ENCODE data around the gene EEF1A2.

Gene EEF1A2

DNA sequence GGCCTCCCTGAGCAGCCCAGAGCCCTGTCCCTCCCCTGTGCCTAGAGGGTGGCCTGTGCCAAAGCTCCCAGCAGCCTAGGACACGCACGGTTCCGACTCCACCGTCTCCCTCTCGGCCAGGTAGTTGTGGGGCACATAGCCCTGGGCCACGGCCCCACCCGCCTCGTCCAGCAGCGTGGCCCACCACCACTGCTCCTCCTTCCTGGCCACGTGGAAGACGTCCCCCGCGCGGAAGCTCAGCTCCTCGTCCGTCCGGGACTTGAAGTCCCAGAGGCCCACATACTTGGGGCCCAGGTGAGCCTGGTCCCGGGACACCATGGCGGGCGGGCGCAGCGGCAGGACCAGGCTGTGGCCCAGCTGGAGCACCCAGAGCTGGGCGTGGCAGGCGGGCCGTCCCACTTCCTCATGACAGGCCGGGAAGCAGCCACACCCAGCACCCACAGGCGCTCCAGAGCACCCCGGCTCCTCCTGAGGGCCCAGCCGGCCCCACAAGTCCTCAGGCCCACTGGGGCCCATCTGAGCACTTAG lies 38.2 kb upstream of the EEF1A2 start, which contains the start of gene PTK6:
Gene PTK6 (minus strand): TSS at position 380 of the 528 bp plus-strand sequence. CDS start 62 bp downstream, at position 318.
- DNase-seq (ENCODE audit: low read depth in 2 of 2): peak; percentile 42 to 44

DNA sequence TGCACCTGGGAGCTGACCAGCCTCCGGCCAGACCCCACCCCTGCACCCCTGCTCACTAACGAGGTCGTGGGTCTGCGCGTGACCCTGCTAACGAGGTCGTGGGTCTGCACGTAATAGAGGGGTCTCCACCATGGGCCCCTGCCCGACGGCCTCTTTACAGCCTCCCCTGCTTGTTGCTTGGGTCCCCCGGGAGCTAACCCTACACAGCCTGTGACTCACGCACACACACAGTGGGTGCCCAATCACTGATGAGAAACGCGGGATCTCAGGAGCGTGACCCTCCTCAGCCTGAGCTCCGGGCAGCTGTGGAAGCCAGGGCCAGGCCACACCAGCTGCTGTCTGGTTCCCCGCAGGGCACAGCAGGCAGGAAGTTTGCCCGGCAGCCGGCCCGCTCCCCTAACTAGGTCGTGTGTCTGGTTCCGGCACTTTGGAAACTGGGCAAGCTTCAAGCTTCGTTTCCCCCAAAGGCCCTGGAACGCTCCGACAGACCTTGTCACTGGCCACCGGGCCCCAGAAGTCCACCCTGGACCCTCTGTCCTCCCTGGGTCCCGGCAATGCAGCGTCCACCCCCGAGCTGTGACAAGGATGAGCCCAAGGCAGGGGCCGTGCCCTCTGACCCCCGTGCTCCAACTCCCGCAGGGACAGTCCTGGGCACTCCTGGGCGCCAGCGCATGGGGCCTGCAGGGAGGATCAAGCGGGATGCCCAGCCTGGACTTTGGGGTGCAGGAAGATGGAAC lies 37.5 kb upstream of the EEF1A2 start:
- DNase-seq (ENCODE audit: low read depth in 2 of 2): no peak

DNA sequence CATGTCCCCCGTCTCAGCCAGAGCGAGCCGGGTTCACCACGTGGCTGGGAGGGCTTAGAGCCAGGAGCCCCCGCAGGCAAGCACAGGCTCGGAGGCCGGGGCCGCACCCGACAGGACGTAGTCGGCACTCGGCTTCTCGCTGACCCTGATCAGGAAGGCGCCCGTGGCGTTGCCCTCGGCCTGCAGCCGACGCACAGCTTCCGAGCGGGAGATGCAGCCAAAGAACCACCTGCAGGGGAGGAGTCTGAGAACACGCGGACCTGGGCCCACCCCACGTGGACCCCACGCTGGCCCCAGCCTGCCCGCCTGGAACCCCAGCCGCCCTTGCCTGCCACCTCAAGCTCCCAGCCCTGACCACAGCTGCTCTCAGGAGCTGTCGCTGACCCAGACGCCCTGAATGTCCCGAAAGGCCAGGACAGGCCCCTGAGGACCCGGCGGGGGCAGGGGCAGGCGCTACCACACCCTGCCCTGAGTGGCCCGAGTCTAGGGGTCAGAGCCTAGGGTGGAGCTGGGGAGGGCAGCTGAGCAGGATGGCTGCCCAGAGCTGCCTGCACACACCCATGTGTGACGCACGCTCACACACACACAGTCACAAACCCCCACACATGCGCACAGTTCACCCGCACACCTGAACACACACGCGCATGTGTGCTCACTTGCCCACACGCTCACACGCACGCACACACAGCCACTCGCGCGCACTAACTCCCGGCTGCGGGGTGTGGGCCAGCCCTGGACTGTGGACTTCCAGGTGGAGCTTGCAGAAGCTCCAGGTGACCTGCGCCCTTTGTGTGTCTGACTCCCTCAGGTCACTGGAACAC lies 36.2 kb upstream of the EEF1A2 start:
- DNase-seq (ENCODE audit: low read depth in 2 of 2): no peak

DNA sequence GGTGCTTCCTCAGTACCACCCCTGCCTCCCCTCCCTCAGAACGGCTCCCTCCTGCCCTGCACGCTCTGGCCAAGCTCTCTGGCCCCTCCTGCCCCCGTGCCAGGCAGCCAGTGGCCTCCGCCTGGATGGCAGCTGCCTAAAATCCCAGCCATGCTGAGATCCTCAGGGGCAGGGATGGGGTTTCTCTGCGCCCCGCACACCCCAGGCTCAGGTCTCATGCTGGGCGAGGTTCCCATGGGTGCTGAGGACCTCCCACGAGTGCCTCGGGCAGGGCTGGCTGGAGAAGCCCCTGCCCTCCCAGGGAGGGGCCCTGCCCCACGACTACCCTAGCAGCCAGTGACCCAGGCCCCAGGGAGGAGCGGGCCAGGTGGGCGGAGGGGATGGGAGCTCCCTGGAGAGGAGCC lies 35.5 kb upstream of the EEF1A2 start:
- DNase-seq (ENCODE audit: low read depth in 2 of 2): no peak

DNA sequence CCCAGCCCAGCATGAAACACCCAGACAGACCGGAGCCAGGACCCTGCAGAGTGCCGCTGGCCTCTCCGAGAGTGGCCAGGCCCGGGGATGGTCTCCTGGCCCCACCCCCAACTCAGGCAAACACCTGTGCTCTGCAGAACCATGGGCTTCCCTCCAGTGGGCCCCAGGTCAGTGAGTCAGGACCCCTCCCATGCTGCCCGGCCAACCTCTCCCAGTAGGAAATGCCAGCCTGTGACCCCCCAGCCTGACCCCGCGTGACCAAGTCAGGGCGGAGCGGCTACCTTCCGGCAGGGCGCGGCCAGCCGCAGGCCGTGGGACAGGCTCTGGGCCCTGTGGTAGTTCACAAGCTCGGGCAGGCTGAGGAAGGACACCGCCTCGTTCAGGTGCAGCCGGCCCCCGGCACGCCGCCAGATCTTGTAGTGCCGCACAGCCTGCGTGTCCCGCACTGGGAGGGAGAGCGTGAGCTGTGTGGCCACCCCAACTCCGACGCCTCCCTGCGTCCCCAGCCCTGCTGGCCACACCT lies 35.0 kb upstream of the EEF1A2 start:
- no peak for DNase-seq (ENCODE audit: low read depth in 2 of 2)

DNA sequence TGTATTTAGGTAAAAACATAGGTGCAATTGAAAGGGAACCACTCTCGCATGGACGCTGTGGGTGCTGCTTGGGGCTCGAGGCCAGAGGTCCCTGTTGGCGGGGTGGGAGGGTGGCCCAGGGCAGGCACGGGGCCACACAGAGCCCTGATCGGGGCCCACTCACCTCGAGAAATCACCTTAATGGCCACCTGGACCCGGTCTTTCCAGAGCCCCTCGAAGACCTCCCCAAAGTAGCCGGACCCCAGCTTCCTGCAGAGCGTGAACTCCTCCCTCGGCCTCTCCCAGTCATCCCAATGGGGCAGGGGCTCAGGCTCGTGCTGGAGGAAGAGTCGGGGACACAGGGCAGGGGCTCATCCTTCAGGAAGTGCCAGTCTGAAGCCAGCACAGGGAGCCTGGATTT lies 34.5 kb upstream of the EEF1A2 start:
- DNase-seq (ENCODE audit: low read depth in 2 of 2): no peak

GRCh38 chr20:63532449-63532971 lies 33.6 kb upstream of the EEF1A2 start:
- DNase-seq (ENCODE audit: low read depth in 2 of 2): no peak

DNA sequence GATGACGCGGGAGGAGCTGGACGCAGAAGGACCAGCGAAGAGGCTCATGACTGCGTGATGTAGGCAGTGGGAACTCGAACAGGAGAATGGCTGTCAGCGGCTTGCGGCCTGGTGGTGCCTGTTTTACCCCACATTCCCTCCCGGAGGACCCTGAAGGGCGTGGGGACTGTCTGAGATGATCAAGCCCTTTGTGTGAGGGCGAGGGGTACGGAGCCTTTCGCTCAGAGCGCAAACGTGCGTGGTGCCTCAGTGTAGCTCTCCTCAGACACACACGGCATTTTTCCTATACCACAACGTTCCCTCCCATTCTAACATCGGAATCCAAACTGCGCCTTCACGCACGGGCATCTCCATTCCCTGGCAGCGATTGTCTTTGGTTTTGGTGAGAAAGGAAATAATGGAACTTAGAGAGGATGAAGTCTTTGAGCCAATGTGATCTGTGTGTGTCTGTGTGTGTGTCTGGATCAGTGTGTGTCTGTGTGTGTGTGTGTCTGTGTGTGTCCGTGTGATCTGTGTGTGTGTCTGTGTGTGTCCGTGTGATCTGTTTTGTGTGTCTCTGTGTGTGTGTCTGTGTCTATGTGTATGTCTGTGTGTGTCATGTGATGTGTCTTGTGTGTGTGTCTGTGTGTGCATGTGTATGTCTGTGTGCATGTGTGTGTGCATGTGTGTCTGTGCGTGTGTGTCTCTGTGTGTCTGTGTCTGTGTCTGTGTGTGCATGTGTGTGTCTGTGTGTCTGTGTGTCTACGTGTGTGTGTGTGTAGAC lies 33.0 kb upstream of the EEF1A2 start:
- no peak for DNase-seq (ENCODE audit: low read depth in 2 of 2)

DNA sequence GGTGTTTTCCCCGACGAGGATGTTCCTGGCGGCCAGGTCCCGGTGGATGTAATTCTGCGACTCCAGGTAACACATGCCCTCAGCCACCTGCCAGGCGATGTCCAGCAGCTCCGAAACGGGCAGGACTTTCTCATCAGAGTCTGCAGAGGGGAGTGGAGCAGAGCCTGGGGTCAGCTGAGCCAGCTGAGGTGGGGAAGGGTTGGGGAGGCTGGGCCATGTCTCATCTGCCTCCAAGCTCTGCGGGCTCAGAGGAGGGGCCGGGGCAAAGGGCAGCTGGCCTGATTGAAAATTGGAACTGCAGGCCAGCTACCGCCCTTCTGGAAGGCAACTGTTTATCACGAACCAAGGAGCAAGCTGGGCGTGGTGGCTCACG lies 31.9 kb upstream of the EEF1A2 start:
- no peak for DNase-seq (ENCODE audit: low read depth in 2 of 2)

DNA sequence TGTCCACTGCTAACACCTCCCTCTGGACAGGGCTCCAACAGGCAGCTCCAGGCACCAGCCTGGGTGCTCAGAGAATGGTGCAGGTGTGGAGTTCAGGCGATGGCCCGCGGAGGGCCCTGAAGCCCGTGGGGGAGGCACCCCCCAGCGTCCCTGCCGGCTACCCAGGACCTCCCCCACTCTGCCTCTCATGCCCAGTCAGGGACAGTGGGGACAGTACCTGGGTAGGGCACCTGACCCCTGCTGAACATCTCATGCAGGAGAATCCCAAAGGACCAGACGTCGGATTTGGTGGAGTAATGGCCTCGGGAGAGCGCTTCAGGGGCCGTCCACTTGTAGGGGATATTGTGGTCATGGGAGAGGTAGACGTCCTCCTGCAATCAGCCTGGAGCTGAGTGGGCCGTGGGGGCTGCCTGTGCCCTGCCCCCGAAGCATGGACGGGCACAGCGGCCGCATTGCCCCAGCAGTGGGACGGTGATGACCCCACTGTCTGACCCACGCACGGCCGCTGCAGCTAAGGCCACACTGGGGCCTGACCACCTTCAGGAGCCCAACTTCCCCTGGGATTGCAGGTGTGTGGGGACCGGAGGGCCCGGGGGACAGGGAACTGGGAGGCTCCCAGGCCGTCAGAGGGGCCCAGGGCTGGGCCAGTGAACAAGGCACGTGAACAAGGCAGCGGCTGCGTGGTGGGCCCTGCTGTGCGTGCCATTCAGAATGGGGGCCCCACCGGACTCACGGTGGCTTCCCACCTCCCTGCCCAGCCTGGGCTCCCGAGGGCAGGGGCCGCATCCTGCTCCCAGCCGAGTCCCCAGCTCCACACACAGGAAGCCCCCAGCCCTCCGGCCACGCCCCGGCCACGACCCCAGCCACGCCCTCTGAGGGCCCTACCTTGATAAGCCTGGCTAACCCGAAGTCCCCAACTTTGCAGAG lies 31.2 kb upstream of the EEF1A2 start:
- no peak for DNase-seq (ENCODE audit: low read depth in 2 of 2)

GRCh38 chr20:63529180-63529860 lies 30.4 kb upstream of the EEF1A2 start:
- no peak for DNase-seq (ENCODE audit: low read depth in 2 of 2)

DNA sequence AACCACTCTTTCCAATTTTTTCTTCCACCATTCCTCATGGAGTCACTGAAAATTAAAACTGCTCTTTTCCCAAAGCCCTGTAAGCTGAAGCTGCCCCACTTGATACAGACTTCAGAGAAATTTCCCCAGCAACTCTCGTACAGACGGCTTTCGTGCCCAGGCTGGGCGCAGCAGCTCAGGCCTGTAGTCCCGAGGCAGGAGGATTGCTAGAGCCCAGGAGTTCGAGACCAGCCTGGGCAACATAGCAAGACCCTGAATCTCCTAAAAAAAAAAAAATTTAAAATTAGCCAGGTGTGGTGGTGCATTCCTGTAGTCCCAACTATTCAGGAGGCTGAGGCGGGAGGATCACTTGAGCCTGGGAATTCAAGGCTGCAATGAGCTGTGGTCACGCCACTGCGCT lies 28.3 kb upstream of the EEF1A2 start:
- no peak for DNase-seq (ENCODE audit: low read depth in 2 of 2)

GRCh38 chr20:63525971-63526370 lies 27.1 kb upstream of the EEF1A2 start:
- no peak for DNase-seq (ENCODE audit: low read depth in 2 of 2)

GRCh38 chr20:63525185-63525584 lies 26.3 kb upstream of the EEF1A2 start:
- no peak for DNase-seq (ENCODE audit: low read depth in 2 of 2)

GRCh38 chr20:63522981-63523611 lies 24.2 kb upstream of the EEF1A2 start:
- no peak for DNase-seq (ENCODE audit: low read depth in 2 of 2)

GRCh38 chr20:63522091-63522868 lies 23.4 kb upstream of the EEF1A2 start:
- DNase-seq (ENCODE audit: low read depth in 2 of 2): no peak

DNA sequence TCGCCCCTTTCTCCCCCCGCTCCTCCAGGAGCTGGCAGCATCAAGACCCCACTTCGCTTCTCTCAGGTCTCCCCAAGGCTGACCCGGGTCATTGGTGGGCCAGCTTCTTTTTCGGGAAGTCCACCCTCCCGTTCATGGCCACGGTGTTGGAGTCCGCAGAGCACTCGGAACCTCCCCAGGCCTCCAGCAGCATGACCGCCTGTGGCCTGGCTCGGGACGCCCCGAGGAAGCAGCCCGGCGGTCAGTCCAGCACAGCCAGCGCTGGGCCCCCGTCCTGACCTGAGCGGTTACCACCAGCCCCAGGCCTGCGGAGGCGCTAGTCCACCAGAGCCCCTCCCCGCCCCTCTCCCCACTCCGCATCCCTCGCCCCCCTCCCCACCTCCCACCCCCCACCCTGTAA lies 22.7 kb upstream of the EEF1A2 start:
- DNase-seq (ENCODE audit: low read depth in 2 of 2): no peak

DNA sequence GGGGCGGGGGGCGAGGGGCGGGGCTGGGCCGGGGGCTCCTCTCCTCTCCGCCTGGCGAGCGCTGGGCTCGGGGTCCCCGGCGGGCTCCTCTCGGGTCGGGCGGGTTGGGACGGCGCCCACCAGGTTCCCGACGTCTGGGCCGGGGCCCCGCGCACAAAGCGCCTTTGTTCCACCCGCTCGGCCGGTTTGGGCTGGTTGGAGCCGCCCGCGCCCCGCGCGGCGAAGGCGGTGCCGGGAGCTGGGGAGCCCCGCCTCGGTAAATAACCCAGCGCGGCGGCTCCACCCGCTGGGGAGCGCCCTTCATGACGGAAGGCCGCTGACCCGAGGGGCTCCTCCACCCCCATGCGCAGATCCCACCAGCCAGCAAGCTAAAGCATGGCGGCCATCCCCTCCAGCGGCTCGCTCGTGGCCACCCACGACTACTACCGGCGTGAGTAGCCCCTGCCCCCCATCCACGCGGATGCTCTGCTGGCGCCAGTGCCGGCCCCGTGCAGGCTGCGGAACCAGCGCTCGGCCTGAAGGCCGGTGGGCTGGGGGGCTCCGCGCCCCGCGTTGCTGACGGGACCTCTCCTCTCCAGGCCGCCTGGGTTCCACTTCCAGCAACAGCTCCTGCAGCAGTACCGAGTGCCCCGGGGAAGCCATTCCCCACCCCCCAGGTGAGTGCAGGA lies 22.2 kb upstream of the EEF1A2 start:
- peak; percentile 58 to 60 for DNase-seq (ENCODE audit: low read depth in 2 of 2)
